Stimulated activated CD8-positive, alpha-beta memory T cell treated with anti-CD3 and anti-CD28 coated beads, Interleukin-15, amount 100 ng/mL, for 4 hours (primary cell): ENCODE measurements around the gene BTN2A1.
"Not testable (repeated sequence)": the region's sequence is repeated elsewhere in the genome, so short reads cannot be mapped to it uniquely, and the experiment has no call there.

ENCODE experiments used
- DNase-seq, 2 donors: peaks; one replicate each; pipeline ENCODE4 v3.0.0-alpha.2; 2020; ENCODE audit warnings: low read depth in 2 of 2

BTN2A1 gene

GRCh38 chr6:26493258-26493657, 35.5 kb downstream of the BTN2A1 start:
- no peak for DNase-seq

GRCh38 chr6:26494117-26494516, 36.4 kb downstream of the BTN2A1 start:
- DNase-seq: no peak

GRCh38 chr6:26495281-26495680, 37.5 kb downstream of the BTN2A1 start:
- no peak for DNase-seq

GRCh38 chr6:26497610-26498009, 39.9 kb downstream of the BTN2A1 start:
- DNase-seq: no peak

- no peak for DNase-seq
These were observed 42.3 kb downstream of the BTN2A1 start, which contains the start of gene BTN1A1 for GRCh38 chr6:26500102-26500501. Gene BTN1A1 (plus strand): TSS chr6:26500303. CDS start chr6:26501287, 984 bp downstream.

GRCh38 chr6:26501482-26501986, 43.8 kb downstream of the BTN2A1 start:
- no peak for DNase-seq

- no peak for DNase-seq
These were observed 44.4 kb downstream of the BTN2A1 start for GRCh38 chr6:26502165-26502564.

- no peak for DNase-seq
These were observed 44.9 kb downstream of the BTN2A1 start for GRCh38 chr6:26502626-26503025.

GRCh38 chr6:26507658-26508057, 49.9 kb downstream of the BTN2A1 start:
- DNase-seq: no peak

GRCh38 chr6:26511033-26511432, 53.3 kb downstream of the BTN2A1 start:
- not testable (repeated sequence) for DNase-seq

GRCh38 chr6:26514984-26515383, 57.2 kb downstream of the BTN2A1 start:
- DNase-seq: no peak

GRCh38 chr6:26516481-26517427, 59.0 kb downstream of the BTN2A1 start:
- no peak for DNase-seq
